Measurements from ENCODE around the gene DQX1. TPM values are rescaled to one million over a fixed set of nuclear protein-coding genes. Genes with fewer than 3 reads are reported as not detected.

DQX1 gene
- total and polyA plus RNA-seq, 9 of the 15 experiments (the other 6 are each of a cell fraction or from before 2014, with no cell fraction given) = 0.04 to 0.38 (median 0.18) TPM; not detected in 1

DNA sequence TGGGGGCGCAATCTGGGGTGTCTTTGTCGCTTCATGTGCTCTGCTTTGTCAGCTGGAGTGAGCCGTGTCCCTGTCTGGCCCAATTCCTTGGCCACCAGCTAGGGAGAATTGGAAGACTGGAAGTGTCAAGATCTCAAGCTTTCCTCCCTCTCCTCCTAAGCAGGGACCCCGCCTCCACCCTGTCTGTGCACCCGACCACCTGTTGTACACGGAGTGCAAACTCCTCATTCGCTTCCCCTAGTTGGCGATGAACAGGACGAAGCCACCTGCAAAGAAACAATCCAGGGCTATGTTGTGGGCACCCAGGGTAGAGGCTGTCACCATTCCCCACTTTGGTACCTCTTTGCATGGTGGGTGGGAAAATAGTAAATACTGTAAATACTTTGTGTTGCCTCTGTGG is 1.7 kb upstream of the DQX1 start (continued):
- TF ChIP-seq, protein P1, sequence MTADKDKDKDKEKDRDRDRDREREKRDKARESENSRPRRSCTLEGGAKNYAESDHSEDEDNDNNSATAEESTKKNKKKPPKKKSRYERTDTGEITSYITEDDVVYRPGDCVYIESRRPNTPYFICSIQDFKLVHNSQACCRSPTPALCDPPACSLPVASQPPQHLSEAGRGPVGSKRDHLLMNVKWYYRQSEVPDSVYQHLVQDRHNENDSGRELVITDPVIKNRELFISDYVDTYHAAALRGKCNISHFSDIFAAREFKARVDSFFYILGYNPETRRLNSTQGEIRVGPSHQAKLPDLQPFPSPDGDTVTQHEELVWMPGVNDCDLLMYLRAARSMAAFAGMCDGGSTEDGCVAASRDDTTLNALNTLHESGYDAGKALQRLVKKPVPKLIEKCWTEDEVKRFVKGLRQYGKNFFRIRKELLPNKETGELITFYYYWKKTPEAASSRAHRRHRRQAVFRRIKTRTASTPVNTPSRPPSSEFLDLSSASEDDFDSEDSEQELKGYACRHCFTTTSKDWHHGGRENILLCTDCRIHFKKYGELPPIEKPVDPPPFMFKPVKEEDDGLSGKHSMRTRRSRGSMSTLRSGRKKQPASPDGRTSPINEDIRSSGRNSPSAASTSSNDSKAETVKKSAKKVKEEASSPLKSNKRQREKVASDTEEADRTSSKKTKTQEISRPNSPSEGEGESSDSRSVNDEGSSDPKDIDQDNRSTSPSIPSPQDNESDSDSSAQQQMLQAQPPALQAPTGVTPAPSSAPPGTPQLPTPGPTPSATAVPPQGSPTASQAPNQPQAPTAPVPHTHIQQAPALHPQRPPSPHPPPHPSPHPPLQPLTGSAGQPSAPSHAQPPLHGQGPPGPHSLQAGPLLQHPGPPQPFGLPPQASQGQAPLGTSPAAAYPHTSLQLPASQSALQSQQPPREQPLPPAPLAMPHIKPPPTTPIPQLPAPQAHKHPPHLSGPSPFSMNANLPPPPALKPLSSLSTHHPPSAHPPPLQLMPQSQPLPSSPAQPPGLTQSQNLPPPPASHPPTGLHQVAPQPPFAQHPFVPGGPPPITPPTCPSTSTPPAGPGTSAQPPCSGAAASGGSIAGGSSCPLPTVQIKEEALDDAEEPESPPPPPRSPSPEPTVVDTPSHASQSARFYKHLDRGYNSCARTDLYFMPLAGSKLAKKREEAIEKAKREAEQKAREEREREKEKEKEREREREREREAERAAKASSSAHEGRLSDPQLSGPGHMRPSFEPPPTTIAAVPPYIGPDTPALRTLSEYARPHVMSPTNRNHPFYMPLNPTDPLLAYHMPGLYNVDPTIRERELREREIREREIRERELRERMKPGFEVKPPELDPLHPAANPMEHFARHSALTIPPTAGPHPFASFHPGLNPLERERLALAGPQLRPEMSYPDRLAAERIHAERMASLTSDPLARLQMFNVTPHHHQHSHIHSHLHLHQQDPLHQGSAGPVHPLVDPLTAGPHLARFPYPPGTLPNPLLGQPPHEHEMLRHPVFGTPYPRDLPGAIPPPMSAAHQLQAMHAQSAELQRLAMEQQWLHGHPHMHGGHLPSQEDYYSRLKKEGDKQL (CRISPR knock-in tag; IDR thresholded peaks at IDR 0.05; ENCODE audit: borderline replicate concordance) = no peak
- TF ChIP-seq ZNF280B (CRISPR knock-in tag; IDR thresholded peaks at IDR 0.05) (no peak), ETS2 (tag; IDR thresholded peaks at IDR 0.05; ENCODE audit: borderline replicate concordance, poor library complexity, severe bottlenecking) (no peak), ZNF740 (CRISPR knock-in tag; IDR thresholded peaks at IDR 0.05) (no peak), ZNF740 (tag; IDR thresholded peaks at IDR 0.05) (no peak), KAT2B (IDR thresholded peaks at IDR 0.05; ENCODE audit: low read depth, low read length) (no peak), BCL6 (CRISPR knock-in tag; IDR thresholded peaks at IDR 0.05) (no peak)
- TF ChIP-seq, protein P2, sequence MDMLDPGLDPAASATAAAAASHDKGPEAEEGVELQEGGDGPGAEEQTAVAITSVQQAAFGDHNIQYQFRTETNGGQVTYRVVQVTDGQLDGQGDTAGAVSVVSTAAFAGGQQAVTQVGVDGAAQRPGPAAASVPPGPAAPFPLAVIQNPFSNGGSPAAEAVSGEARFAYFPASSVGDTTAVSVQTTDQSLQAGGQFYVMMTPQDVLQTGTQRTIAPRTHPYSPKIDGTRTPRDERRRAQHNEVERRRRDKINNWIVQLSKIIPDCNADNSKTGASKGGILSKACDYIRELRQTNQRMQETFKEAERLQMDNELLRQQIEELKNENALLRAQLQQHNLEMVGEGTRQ (CRISPR knock-in tag; IDR thresholded peaks at IDR 0.05) = no peak

Data from K562 (cell line).